ENCODE measurements around the gene RPTOR. TPM values are rescaled to one million over a fixed set of nuclear protein-coding genes. Genes with fewer than 3 reads are reported as not detected.

The RPTOR gene
- total and polyA plus RNA-seq, 2 donors (not counting 3 experiments of a cell fraction or from before 2014, with no cell fraction given), result 10.7 to 41.8 TPM

DNA sequence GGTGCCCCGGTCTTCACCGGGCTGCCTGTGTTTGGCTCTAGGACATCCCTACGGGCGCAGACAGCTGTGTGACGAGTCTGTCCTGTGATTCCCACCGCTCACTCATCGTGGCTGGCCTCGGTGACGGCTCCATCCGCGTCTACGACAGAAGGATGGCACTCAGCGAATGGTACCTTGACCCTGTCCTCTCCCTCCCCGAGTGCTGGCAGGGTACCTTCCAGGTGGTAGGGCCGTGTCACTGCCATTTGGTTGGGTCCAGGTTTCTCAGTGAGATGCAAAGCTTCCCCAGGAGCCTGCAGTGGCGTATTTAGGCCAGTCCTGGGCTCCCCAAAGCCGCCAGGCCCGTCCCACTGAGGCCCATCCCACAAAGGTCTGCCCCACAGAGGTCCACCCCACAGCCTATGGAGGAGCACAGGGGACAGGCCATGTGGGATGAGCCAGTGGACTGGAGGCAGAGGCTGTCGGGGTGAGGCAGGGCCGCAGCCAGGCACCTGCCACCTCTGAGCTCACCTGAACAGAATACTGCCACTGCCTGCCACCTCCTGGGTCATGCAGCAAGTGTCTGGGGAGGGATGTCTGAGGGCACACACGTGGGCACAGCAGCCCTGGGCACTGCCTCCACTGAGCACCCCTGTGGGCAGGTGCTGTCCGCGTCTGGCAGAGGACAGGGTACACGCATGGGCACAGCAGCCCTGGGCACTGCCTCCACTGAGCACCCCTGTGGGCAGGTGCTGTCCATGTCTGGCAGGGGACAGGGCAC is 415.6 kb downstream of the RPTOR start:
- Histone ChIP-seq H3K9me3 (replicated peaks; ENCODE audit: control insufficient read depth, insufficient read depth, low read length) (no peaks in the 10 kb centered on the region), H4K20me1 (replicated peaks; ENCODE audit: control insufficient read depth, extremely low read depth, insufficient read depth, low read length) (no peaks in the 10 kb centered on the region), H3K4me1 (ENCODE audit: control insufficient read depth, extremely low read depth, insufficient read depth, low read length) (no peaks in the 10 kb centered on the region), H3K79me2 (ENCODE audit: control insufficient read depth, insufficient read depth, low read length) (no peaks in the 10 kb centered on the region), H3K27me3 (ENCODE audit: control insufficient read depth in 2 of 2, insufficient read depth in 2 of 2, low read length in 2 of 2) (no peaks in the 10 kb centered on the region), H3K4me3 (replicated peaks in 1 of 3; ENCODE audit: insufficient read depth in 1 of 3, low read depth in 1 of 3, low read length in 3 of 3) (no peak overlapping the region), H3K36me3 (ENCODE audit: control insufficient read depth in 2 of 2, extremely low read depth in 1 of 2, insufficient read depth in 2 of 2, low read length in 2 of 2) (no peaks in the 10 kb centered on the region), H2AFZ (ENCODE audit: low read depth, low read length) (no peak overlapping the region), H3K4me2 (ENCODE audit: insufficient read depth, low read length) (no peak overlapping the region), H3K27ac (ENCODE audit: insufficient read depth, low read depth, low read length) (no peak overlapping the region), H3K9ac (replicated peaks; ENCODE audit: extremely low read depth, insufficient read depth, low read length) (no peak overlapping the region), H3K9me1 (replicated peaks; ENCODE audit: control insufficient read depth, extremely low read depth, insufficient read depth, low read length) (no peaks in the 10 kb centered on the region)
- TF ChIP-seq MYC (IDR thresholded peaks at IDR 0.05; ENCODE audit: low read depth, low read length) (no peak), POLR2AphosphoS5 (IDR thresholded peaks at IDR 0.05; ENCODE audit: insufficient read depth, low read depth, low read length) (no peak), FOS (IDR thresholded peaks at IDR 0.05; ENCODE audit: borderline replicate concordance, insufficient read depth, low read length) (no peak), GATA2 (IDR thresholded peaks at IDR 0.05; ENCODE audit: insufficient read depth, insufficient read length, low read depth, low read length) (no peak), MAX (IDR thresholded peaks at IDR 0.05; ENCODE audit: insufficient read depth, insufficient read length) (no peak), EZH2 (IDR thresholded peaks at IDR 0.05; ENCODE audit: borderline replicate concordance, low read depth, low read length, severe bottlenecking) (no peak), JUN (IDR thresholded peaks at IDR 0.05; ENCODE audit: borderline replicate concordance, insufficient read depth, insufficient read length, low read depth) (no peak), CTCF (IDR thresholded peaks at IDR 0.05; ENCODE audit: extremely low read depth in 1 of 2, insufficient read depth in 1 of 2, low read depth in 1 of 2, low read length in 2 of 2) (no peak), POLR2A (IDR thresholded peaks at IDR 0.05; ENCODE audit: low read depth, low read length) (no peak)
- intact Hi-C loops (cut with micrococcal nuclease), result no loop called here
- BruUV-seq (replicated peaks), result no TSS peak
- POLR2A ChIA-PET, result no interaction called here
- CTCF ChIA-PET, result no interaction called here
- FAIRE-seq (no peak), DNase-seq (ENCODE audit: low read depth, low spot score) (no peak)
- dilution Hi-C loops (cut with MboI; ENCODE audit: extremely low pct_ligation_motif_present, low sequenced_read_pairs), result no loop called here

Data from endothelial cell of umbilical vein (primary cell).